Tibial nerve (tissue), 3 donors: ENCODE results near the gene ABCA4.

Source experiments
- CTCF ChIP-seq, 5 experiments: fragments of 200-600 bp in 3 of 5; fragments of 450-650 bp in 2 of 5; sonication (generic) in 3 of 5; IDR thresholded peaks; one replicate each; pipeline ENCODE4 v1.5.1; 2016 to 2019; ENCODE audit warnings: antibody characterized with exemption in 5 of 5, mild to moderate bottlenecking in 3 of 5, moderate library complexity in 2 of 5
- POLR2A ChIP-seq, 2 donors: fragments of 450-650 bp; IDR thresholded peaks; one replicate each; pipeline ENCODE4 v1.6.1; 2017; ENCODE audit warnings: antibody characterized with exemption in 2 of 2, mild to moderate bottlenecking in 2 of 2, moderate library complexity in 2 of 2

- TF ChIP-seq CTCF (IDR thresholded peaks at IDR 0.05), result no peak
- TF ChIP-seq POLR2A (IDR thresholded peaks at IDR 0.05), result no peak
Measured at GRCh38 chr1:94001397-94002045, 119.4 kb downstream of the ABCA4 start.
